BJ (cell line): ENCODE measurements around the gene C16orf78. TPM values are rescaled to one million over a fixed set of nuclear protein-coding genes. Genes with fewer than 3 reads are reported as not detected.

Source experiments
- CTCF ChIA-PET: fragments of 350-600 bp; formaldehyde crosslinking; extraction: SDS; loops from one replicate; lab custom pipeline; 2021; ENCODE audit warnings: antibody characterized with exemption, inconsistent platforms; lab: Yijun Ruan, JAX
- POLR2A ChIA-PET: fragments of 300-600 bp; sonication (Branson Sonifier 250); formaldehyde crosslinking; extraction: SDS; loops from one replicate; lab custom pipeline; 2021; ENCODE audit warnings: antibody characterized with exemption; lab: Charles Lee
- DNase-seq: peaks from one replicate; pipeline ENCODE4 v3.0.0-alpha.2; 2011; ENCODE audit warnings: low read depth
- H3K27me3 ChIP-seq: 2 replicates; pipeline ENCODE4 v1.6.0; 2011; ENCODE audit warnings: low read length; ENCODE audit not compliant: control insufficient read depth, insufficient read depth
- H3K36me3 ChIP-seq: 2 replicates; pipeline ENCODE4 v1.5.1; 2011; ENCODE audit warnings: low read length; ENCODE audit not compliant: control insufficient read depth, insufficient read depth
- H3K4me3 ChIP-seq: 2 replicates; pipeline ENCODE4 v1.5.1; 2011; ENCODE audit warnings: low read depth, mild to moderate bottlenecking, control low read depth, low read length
- polyA minus RNA-seq: library from RNA; depleted of rRNA, polyadenylated mRNA; stranded (reverse); fragments of >200 nt; gene quantifications from 2 replicates; pipeline ENCODE4 v1.2.3, GENCODE V29; 2011; rRNA and poly(A)+ RNA removed
- polyA plus RNA-seq: library from polyadenylated mRNA; depleted of rRNA; stranded (reverse); fragments of >200 nt; gene quantifications from 2 replicates; pipeline ENCODE4 v1.2.3, GENCODE V29; 2011; rRNA removed
- TF ChIP-seq, protein P1 (sequence below): IDR thresholded peaks from 2 replicates; pipeline ENCODE4 v1.5.1; 2011; ENCODE audit warnings: low read depth, mild to moderate bottlenecking, control low read depth, inconsistent platforms, low read length, moderate library complexity; ENCODE audit not compliant: insufficient read depth

The C16orf78 gene
- polyA plus RNA-seq (not detected in 2 replicates), polyA minus RNA-seq (not detected in 2 replicates)

GRCh38 chr16:49373504-49373903, at the start of gene C16orf78:
Gene C16orf78 (plus strand): TSS chr16:49373804. CDS start chr16:49373940, 136 bp downstream.
- TF ChIP-seq, protein P1, sequence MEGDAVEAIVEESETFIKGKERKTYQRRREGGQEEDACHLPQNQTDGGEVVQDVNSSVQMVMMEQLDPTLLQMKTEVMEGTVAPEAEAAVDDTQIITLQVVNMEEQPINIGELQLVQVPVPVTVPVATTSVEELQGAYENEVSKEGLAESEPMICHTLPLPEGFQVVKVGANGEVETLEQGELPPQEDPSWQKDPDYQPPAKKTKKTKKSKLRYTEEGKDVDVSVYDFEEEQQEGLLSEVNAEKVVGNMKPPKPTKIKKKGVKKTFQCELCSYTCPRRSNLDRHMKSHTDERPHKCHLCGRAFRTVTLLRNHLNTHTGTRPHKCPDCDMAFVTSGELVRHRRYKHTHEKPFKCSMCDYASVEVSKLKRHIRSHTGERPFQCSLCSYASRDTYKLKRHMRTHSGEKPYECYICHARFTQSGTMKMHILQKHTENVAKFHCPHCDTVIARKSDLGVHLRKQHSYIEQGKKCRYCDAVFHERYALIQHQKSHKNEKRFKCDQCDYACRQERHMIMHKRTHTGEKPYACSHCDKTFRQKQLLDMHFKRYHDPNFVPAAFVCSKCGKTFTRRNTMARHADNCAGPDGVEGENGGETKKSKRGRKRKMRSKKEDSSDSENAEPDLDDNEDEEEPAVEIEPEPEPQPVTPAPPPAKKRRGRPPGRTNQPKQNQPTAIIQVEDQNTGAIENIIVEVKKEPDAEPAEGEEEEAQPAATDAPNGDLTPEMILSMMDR, result no peak
- Histone ChIP-seq H3K36me3 (no peaks in the 10 kb centered on the region), H3K27me3 (no peaks in the 10 kb centered on the region), H3K4me3 (no peak within 1 kb of the TSS)
- ChIA-PET POLR2A (no interaction called here), CTCF (no interaction called here)
- DNase-seq, result no peak

DNA sequence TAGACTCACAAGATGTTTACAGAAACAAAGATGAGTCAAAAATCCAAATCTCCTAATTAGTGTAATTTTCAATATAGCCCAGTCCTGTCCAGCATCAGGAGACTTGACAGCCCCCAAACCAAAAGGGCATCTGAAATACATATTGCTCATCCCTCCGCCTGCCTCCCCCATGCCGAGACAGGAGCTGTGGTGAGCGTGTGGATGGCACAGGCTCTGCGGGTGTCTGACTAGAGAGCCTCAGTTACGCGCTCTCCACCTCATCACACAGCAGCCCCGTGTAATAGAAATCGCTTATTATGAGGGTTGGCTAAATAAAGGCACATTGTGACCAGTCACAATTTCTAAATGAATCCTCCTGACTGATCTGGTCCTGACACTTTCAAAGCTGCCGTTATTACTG, 48.9 kb upstream of the C16orf78 start:
- no peaks in the 10 kb centered on the region for H3K27me3 ChIP-seq
- H3K36me3 ChIP-seq, result no peaks in the 10 kb centered on the region
- TF ChIP-seq, protein P1, result no peak
- ChIA-PET POLR2A (no interaction called here), CTCF (interaction anchor here (1.3 kb wide), 1 partner anchor 16 kb away, joined by 3 read pairs; no protein-coding TSS in a partner anchor)
- no peak for DNase-seq
- no peak overlapping the region for H3K4me3 ChIP-seq

GRCh38 chr16:49327466-49327865, 46.1 kb upstream of the C16orf78 start:
- ChIA-PET CTCF (no interaction called here), POLR2A (no interaction called here)
- TF ChIP-seq, protein P1, result no peak
- H3K36me3 ChIP-seq, result no peaks in the 10 kb centered on the region
- no peak for DNase-seq
- H3K4me3 ChIP-seq, result no peak overlapping the region
- no peaks in the 10 kb centered on the region for H3K27me3 ChIP-seq

DNA sequence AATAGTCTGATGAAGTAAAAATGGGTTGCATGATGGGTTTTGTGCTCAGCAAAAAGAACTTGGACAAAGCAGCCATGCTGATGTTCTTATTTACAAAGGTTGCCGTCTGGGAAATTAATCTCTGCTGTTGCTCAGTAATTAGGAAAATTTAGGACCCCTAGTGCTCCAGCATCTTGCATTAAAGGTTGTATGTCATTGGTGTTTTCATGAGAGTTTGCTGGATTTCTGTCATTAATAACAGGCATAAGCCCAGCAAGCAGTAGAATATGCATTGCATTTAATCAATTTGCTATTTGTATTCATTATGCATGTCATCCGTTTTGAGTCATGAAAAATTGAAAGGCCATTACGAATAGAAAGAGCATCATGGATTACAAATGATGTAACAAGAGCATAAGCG, 45.3 kb upstream of the C16orf78 start:
- no peak overlapping the region for H3K4me3 ChIP-seq
- DNase-seq, result no peak
- TF ChIP-seq, protein P1, result no peak
- no peaks in the 10 kb centered on the region for H3K36me3 ChIP-seq
- POLR2A ChIA-PET, result no interaction called here
- CTCF ChIA-PET, result no interaction called here
- no peaks in the 10 kb centered on the region for H3K27me3 ChIP-seq

- H3K4me3 ChIP-seq, result no peak overlapping the region
- CTCF ChIA-PET, result interaction anchor here (0.6 kb wide), 1 partner anchor 35 kb away, joined by 3 read pairs; no protein-coding TSS in a partner anchor
- POLR2A ChIA-PET, result no interaction called here
- TF ChIP-seq, protein P1, result no peak
- H3K27me3 ChIP-seq, result no peaks in the 10 kb centered on the region
- H3K36me3 ChIP-seq, result no peaks in the 10 kb centered on the region
- DNase-seq, result no peak
Measured at GRCh38 chr16:49330562-49331201, 42.9 kb upstream of the C16orf78 start.
